ENCODE results near the gene CETP. TPM values are rescaled to one million over a fixed set of nuclear protein-coding genes. Genes with fewer than 3 reads are reported as not detected.

Gene CETP
- total and polyA plus RNA-seq, 9 of the 15 experiments (the other 6 are each of a cell fraction or from before 2014, with no cell fraction given), result 0.07 to 0.11 TPM; not detected in 7

GRCh38 chr16:56930486-56931270, 31.1 kb upstream of the CETP start (continued):
- TF ChIP-seq VEZF1 (CRISPR knock-in tag; IDR thresholded peaks at IDR 0.05) (no peak), ZBTB17 (CRISPR knock-in tag; IDR thresholded peaks at IDR 0.05) (no peak), ZNF316 (IDR thresholded peaks at IDR 0.05) (no peak), ZC3H11A (IDR thresholded peaks at IDR 0.05; ENCODE audit: low read depth, low read length) (no peak), ZNF3 (CRISPR knock-in tag; IDR thresholded peaks at IDR 0.05) (no peak), HMGN3 (IDR thresholded peaks at IDR 0.05; ENCODE audit: borderline replicate concordance, extremely low read depth, insufficient read length, low read depth, low read length) (no peak), SRF (CRISPR knock-in tag; IDR thresholded peaks at IDR 0.05) (no peak), ZNF354B (CRISPR knock-in tag; IDR thresholded peaks at IDR 0.05) (no peak), TOE1 (IDR thresholded peaks at IDR 0.05; ENCODE audit: borderline replicate concordance) (no peak), TOE1 (CRISPR knock-in tag; IDR thresholded peaks at IDR 0.05; ENCODE audit: borderline replicate concordance, low read depth) (0 out of 2 replicates have a peak, but pooled peaks have one; percentile 53), HNRNPL (IDR thresholded peaks at IDR 0.05; ENCODE audit: low read depth, low read length) (no peak), ZNF174 (CRISPR knock-in tag; IDR thresholded peaks at IDR 0.05) (no peak), CHD7 (IDR thresholded peaks at IDR 0.05; ENCODE audit: low read depth, low read length) (no peak)

All from K562 (cell line).